HG03196 (cell line): ENCODE data around the gene RASSF4.
A peak's percentile ranks its signal among the peaks of the same experiment; 100 is the strongest.

Experiments used
- ATAC-seq: cut with Tn5 transposase; IDR thresholded peaks from one replicate; pipeline ENCODE4 v1.9.1; 2021; ENCODE audit not compliant: unreplicated experiment

The RASSF4 gene

GRCh38 chr10:44974628-44975430, 15.2 kb downstream of the RASSF4 start:
- ATAC-seq: peak; percentile 59

DNA sequence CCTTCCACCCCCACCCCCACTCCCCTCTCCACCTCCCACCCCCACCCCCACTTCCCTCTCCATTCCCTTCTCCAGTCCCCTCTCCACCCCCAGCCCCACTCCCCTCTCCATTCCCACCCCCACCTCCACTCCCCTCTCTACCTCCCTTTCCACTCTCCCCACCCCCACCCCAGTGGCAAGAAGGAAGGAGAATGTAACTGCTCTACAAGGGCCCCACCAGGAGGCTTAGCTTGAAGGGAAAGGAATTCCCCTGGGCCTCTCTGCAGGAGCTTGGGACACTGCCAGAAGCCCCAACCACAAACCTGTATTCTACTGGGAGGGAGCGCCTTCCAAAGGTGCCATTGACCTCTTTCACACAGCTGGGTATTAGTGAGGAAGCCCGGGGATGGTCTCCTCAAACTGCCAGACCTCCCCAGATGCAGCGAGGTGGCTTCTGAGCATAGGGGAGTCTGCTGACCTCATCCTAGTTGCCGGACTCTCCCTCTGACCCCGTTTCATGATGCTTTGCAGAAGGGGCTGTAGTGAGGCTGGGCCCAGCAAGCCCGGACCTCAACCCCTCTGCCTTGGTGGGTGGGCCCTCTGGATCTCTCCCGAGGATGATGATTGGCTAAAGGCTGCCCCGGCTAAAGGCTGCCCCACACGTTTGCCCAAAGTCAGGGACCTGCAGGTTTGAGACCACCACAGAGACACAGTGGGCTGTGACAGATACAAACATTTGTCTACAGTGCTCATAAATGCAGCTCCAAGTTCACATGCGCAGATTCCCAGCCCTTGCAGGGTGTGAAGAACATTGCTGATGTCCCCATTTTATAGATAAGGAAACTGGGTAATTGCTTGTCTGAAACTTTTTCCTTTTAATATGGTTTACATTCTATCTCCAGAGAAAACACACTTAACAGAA, 16.1 kb downstream of the RASSF4 start:
- ATAC-seq: no peak

GRCh38 chr10:44976352-44977198, 17.0 kb downstream of the RASSF4 start:
- no peak for ATAC-seq

DNA sequence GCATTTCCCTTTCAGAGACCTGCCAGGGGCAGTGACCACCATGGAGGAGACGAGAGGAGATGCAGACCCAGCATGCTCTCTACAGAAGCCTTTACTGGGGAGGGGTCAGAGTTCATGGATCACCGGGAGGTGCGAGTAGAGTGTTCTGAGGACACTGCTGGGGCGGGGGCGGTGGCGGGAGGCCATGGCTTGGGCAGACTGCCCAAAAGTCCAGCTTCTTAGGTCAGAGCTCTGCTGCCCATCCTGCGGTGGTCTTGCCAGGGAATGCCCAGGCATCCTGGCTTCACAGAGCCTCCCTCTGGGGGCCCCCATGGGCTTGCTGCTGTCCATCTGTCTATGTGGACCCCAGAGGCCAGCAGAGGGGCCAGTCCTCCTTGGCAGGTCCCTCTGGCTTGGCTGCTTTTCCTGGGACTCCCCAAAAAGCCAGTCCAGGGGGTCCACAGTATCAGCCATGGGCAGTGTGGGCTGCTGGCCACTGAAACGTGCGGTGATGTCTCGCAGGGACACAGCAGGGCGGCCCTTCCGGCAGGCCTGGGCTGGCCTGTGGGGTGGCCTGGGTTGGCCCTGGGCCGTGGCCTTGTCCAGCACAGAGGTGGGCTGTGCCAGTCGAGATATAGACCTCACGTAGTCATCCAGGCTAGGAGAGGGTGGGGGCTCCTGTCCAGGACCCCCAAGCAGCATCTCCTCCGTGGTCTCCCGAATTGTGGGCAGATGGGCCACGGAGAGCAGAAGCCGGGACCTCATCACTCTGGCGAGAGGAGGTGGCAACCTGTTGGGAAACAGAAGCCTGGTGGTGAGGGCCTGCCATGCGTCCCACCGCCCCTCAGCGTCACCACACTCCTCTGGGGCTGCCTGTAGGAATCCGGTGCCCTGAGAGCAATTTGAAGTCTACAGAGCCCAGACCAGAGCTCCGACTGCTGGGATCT, 17.9 kb downstream of the RASSF4 start:
- ATAC-seq: no peak

- ATAC-seq: no peak
Observed at GRCh38 chr10:44978213-44978569, 18.6 kb downstream of the RASSF4 start.

DNA sequence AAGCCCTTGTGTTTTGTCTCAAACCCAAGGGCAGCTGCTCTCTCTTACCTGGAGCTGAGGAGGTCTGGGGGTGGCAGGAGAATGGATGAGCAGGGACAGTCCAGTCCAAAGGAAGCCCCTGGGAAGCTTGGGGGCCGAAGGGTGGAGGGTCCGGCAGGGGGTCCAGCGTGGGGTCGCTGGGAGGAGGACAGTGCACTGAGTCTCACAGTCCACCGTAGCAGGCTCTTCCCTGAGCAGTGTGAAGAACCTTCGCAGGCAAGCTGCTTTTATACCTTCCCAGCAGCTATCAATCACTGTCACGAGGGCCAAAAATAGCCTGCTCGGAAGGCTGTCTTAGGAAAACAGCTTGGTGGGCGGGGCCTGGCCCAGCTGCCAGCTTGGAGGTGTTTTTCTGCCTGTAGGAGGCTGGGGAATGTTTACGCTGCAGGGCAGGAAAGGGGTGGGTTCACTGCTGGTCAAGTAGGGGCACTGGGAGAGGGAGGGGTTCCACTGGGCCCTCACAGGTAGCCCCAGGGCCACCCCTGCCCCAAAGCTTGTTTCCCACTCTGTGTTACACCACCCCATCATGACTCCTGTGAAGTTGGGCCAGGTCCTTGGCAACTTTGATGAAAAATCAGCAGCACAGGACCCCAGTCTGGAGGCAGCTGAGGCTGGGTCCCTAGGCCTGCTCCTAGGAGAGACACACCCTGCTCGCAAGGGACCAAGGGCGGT, 19.1 kb downstream of the RASSF4 start, which contains the start of gene DEPP1:
TSS of gene DEPP1 (minus strand) at position 240 of the 711 bp plus-strand sequence. CDS start 779 bp downstream, outside the sequence.
- ATAC-seq: no peak

DNA sequence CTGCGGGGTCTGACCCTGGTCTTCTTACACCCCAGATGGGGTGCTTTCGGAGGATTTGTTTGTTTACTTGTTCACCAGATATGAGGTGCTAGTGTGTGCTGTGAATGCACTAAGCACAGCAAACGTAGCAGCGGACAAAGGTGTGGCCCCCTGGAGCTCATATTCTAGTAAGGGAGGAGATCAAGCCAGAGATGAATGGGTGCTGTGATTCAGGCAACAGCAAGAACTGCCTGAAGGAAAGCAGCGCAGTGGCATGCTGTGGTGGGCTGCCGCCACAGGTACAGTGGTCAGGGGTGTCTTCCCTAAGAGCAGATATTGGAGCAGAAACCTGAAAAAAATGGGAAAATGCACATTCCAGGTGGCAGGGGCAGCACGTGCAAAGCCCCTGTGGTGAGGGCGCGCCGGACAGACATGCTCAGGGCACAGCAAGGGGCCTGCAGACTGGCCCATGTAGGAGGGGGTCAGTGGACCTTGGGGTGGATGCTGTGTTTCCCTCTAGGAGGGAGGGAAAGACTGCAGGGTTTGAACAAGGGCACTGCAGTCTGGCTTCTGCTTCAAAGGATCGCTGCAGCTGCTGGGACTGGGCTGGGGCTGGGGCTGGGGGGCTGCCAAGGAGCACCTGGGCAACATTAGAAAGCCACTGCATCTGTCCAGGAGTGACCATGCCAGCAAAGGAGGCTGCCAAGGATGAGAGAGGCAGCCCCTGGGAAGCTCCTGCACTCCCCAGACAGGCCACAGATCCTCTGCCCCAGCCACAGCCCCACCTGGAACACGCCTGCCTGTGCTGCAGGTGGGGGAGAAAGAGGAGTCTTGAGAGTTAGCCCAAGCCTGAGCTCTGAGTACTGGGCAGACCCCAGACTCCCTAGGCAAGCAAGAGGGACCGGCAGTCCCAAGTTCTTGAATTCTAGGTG, 19.9 kb downstream of the RASSF4 start:
- no peak for ATAC-seq

DNA sequence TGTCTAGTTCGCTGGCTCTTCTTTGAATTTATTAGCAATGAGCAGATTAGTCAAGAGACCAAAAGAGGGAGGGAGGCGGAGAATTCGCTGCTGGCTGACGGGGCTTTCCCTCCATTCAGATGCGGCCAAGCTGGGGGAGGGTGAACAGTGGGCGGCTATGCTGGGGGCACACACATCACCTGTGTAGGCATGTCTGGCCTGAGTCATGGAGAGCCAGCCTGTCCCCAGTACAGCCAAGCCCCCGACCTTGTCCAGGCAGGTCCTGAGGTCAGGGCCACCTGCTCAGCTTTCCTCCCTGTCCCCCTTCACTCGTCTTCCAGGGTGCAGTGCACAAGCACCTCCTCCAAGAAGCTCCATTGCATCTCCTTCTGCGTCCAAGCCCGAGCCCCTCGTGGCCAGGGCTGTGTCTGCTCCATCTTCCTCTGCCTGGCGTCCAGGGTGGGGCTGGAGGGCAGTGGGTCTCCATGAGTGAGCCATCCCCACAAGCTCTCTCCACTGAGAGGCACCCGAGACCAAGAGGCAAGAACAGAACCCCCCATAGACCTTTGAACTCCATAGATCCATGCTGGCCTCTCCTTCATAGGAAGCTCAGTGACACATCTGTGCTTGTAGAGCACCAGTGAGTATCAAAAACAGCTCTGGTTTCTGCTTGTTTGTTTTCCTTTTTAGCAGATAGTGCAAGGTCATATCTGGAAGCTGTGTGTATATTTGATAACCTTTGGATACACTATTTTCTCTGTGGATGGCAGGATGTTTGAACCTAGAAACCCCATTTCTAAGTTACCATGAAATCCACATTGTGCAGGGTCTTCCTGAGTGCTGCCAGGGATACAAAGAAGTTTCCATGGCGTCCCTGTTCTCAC, 20.9 kb downstream of the RASSF4 start:
- ATAC-seq: no peak

DNA sequence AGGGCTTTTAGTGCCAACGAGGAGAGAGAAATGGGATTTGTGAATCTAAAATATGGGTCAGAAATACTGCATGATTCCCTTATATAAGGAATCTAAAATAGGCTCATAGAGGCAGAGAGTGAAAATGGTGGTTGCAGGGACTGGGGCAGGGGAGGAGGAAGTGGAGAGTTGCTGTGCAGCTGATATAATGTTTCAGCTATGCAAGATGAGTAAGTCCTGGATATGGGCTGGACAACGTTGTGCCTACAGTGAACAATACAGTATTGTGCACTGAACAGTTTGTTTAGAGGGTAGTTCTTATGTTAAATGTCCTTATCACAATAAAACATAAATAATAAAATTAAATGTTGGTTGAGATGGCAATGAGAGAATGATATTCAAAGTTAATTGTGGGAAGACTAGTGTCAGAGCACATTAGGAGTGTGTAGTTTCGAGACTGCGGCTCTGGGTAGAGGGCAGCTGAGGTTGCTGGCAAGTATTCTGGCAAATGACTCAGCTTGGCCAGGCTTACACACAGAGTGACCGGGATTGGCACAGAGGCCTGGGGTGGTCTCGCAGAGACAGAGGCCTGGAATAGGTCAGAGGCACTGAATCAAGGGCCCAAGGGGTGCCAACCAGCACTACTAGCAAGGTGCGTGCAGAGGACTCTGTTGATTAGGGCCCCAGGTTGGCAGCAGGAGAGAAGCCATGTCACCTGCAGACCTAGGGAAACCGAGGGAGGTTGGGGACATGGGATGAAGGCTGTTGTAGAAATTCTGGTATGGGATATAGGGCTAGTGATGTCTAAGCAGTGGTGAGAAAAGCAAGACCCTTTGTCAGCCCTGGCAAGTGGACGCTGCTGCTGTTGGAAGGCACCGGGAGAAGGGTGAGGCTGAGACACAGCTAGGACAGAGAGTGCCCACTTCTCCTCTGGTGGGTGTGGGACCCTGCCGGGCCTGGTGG, 21.8 kb downstream of the RASSF4 start:
- ATAC-seq: peak; percentile 38

- no peak for ATAC-seq
Observed at GRCh38 chr10:44982114-44982460, 22.5 kb downstream of the RASSF4 start.

- no peak for ATAC-seq
Observed at GRCh38 chr10:44982496-44982895, 22.9 kb downstream of the RASSF4 start.

- ATAC-seq: no peak
Observed at GRCh38 chr10:44983066-44983894, 23.7 kb downstream of the RASSF4 start.

- no peak for ATAC-seq
Observed at GRCh38 chr10:44983895-44984278, 24.3 kb downstream of the RASSF4 start.

- ATAC-seq: no peak
Observed at GRCh38 chr10:44984671-44985101, 25.1 kb downstream of the RASSF4 start.

GRCh38 chr10:44985175-44985681, 25.6 kb downstream of the RASSF4 start:
- no peak for ATAC-seq
